ENCODE measurements around the gene GLCE.

- no peak for TF ChIP-seq CTCF (conservative IDR thresholded peaks at IDR 0.05 in 1 of 2, IDR thresholded peaks at IDR 0.05 in 1 of 2; ENCODE audit: low read depth in 1 of 2, low read length in 2 of 2)
- TF ChIP-seq EZH2 (IDR thresholded peaks at IDR 0.05; ENCODE audit: low read length, missing control alignments): no peak
Measured at GRCh38 chr15:69117431-69117871, 43.0 kb upstream of the GLCE start.

All from fibroblast of lung (primary cell).